ENCODE data around the gene UBE2U. TPM values are rescaled to one million over a fixed set of nuclear protein-coding genes. Genes with fewer than 3 reads are reported as not detected.
A peak's percentile ranks its signal among the peaks of the same experiment; 100 is the strongest.
"Not testable (repeated sequence)": the region's sequence is repeated elsewhere in the genome, so short reads cannot be mapped to it uniquely, and the experiment has no call there.

Gene UBE2U
- total and polyA plus RNA-seq, 2 experiments from 2014 or later = not detected

DNA sequence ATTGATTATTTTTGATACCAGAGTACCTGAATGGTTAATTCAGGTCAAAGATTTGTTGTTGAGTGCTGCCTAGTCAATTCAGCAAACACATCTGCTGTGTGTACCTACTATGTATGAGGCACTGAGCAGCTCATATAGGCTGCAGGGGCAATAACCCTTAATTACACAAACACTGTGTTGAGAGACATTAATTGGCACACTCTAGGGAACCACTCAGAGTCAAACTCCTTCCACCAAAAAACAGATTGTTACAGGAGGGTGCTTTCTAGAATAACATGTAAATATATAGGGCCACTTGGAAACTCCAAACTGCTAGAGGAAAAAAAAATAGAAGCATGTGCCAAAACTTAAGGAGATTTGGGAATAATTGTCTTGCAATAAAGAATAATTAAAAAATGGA, 31.3 kb downstream of the UBE2U start:
- no peak for TF ChIP-seq EZH2 (IDR thresholded peaks at IDR 0.05; ENCODE audit: insufficient read depth, poor library complexity, severe bottlenecking)
- TF ChIP-seq EZH2phosphoT487 (IDR thresholded peaks at IDR 0.05; ENCODE audit: insufficient read depth, low read depth) = no peak
- Histone ChIP-seq H3K4me2 (ENCODE audit: unreplicated experiment) (no peak overlapping the region), H3K27me3 (replicated peaks; ENCODE audit: insufficient read depth) (no peaks in the 10 kb centered on the region), H3K9me2 (ENCODE audit: insufficient read depth) (no peaks in the 10 kb centered on the region), H3K36me3 (ENCODE audit: low read depth) (no peaks in the 10 kb centered on the region), H3K4me1 (ENCODE audit: insufficient read depth) (no peaks in the 10 kb centered on the region), H3K27ac (no peak overlapping the region), H3K79me2 (ENCODE audit: insufficient read depth) (no peaks in the 10 kb centered on the region), H3F3A (ENCODE audit: insufficient read depth) (0 out of 2 replicates have a peak, but pooled peaks cover 5% of the 10 kb centered on the region), H2AFZ (no peak overlapping the region), H3K9ac (no peak overlapping the region), H4K20me1 (ENCODE audit: insufficient read depth) (no peaks in the 10 kb centered on the region), H3K4me3 (no peak overlapping the region), H3K9me3 (ENCODE audit: low read depth) (no peaks in the 10 kb centered on the region)
- in situ Hi-C loops (cut with MboI) = loop anchor here (10.0 to 25.0 kb wide), 2 partner anchors 320 to 622 kb away; no protein-coding TSS in a partner anchor
- no peak for DNase-seq

DNA sequence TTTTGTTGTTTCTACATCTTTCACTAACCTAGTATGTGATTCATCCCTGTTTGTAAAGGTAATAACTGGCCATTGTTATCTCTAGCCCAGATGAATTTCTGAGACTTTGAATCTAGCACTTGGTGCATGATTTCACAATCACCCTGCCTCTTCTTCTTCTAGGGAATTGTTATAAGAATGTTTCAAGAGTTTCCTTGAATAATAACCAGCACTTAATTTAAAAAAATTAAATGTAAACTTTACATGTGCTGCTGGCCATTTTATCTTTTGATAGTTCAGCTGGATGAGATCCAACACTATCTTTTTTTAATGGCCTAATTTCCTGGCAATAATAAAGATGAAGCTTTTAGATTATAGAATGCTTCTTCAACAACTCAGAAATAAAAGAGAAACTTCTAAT, 31.8 kb downstream of the UBE2U start:
- Histone ChIP-seq H4K20me1 (ENCODE audit: insufficient read depth) (no peaks in the 10 kb centered on the region), H3K36me3 (ENCODE audit: low read depth) (no peaks in the 10 kb centered on the region), H3K9ac (no peak overlapping the region), H2AFZ (no peak overlapping the region), H3K4me3 (no peak overlapping the region), H3K4me1 (ENCODE audit: insufficient read depth) (no peaks in the 10 kb centered on the region), H3K27ac (no peak overlapping the region), H3K9me3 (ENCODE audit: low read depth) (no peaks in the 10 kb centered on the region), H3K79me2 (ENCODE audit: insufficient read depth) (no peaks in the 10 kb centered on the region), H3K4me2 (ENCODE audit: unreplicated experiment) (no peak overlapping the region), H3F3A (ENCODE audit: insufficient read depth) (peaks cover 5% of the 10 kb centered on the region; the same call in 1 of the 2 replicates), H3K9me2 (ENCODE audit: insufficient read depth) (no peaks in the 10 kb centered on the region), H3K27me3 (replicated peaks; ENCODE audit: insufficient read depth) (no peaks in the 10 kb centered on the region)
- TF ChIP-seq EZH2phosphoT487 (IDR thresholded peaks at IDR 0.05; ENCODE audit: insufficient read depth, low read depth) (no peak), EZH2 (IDR thresholded peaks at IDR 0.05; ENCODE audit: insufficient read depth, poor library complexity, severe bottlenecking) (no peak)
- DNase-seq = peak; percentile 20
- in situ Hi-C loops (cut with MboI) = loop anchor here (10.0 to 25.0 kb wide), 2 partner anchors 320 to 623 kb away; no protein-coding TSS in a partner anchor

DNA sequence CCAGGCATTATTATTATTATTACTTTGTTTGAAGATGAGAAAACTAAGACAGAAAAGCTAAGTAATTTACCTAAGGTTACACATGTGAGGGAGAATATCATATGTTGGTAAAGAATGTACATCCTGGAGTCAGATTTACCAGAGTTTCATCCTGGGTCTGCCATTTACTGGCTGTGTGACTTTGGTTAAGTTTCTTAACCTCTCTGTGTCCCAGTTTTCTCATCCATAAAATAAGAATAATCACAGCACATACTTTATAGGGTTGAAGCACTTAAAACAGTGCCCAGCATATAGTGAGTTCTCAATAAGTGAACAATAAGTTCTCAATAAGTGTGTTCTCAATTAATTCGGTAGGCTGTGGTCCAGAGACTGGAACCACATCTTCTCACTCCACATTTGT, 32.5 kb downstream of the UBE2U start:
- WGBS, 2 experiments (ENCODE audit: low coverage in 1 of 2, low lambda C conversion rate in 2 of 2, missing lambda C conversion rate in 2 of 2) = 88 to 95% methylated on average over 1 of the region's 1 CpG
- Histone ChIP-seq H3K79me2 (ENCODE audit: insufficient read depth) (no peaks in the 10 kb centered on the region), H3K27ac (no peak overlapping the region), H3K36me3 (ENCODE audit: low read depth) (no peaks in the 10 kb centered on the region), H2AFZ (no peak overlapping the region), H3F3A (ENCODE audit: insufficient read depth) (peaks cover 5% of the 10 kb centered on the region; the same call in 1 of the 2 replicates), H3K4me3 (no peak overlapping the region), H3K9me3 (ENCODE audit: low read depth) (no peaks in the 10 kb centered on the region), H3K27me3 (replicated peaks; ENCODE audit: insufficient read depth) (no peaks in the 10 kb centered on the region), H3K9ac (no peak overlapping the region), H3K4me2 (ENCODE audit: unreplicated experiment) (no peak overlapping the region), H3K9me2 (ENCODE audit: insufficient read depth) (no peaks in the 10 kb centered on the region), H3K4me1 (ENCODE audit: insufficient read depth) (peaks cover 7% of the 10 kb centered on the region), H4K20me1 (ENCODE audit: insufficient read depth) (no peaks in the 10 kb centered on the region)
- in situ Hi-C loops (cut with MboI) = loop anchor here (10.0 to 25.0 kb wide), 2 partner anchors 321 to 624 kb away; no protein-coding TSS in a partner anchor
- TF ChIP-seq EZH2phosphoT487 (IDR thresholded peaks at IDR 0.05; ENCODE audit: insufficient read depth, low read depth) (no peak), EZH2 (IDR thresholded peaks at IDR 0.05; ENCODE audit: insufficient read depth, poor library complexity, severe bottlenecking) (no peak)
- DNase-seq = no peak

DNA sequence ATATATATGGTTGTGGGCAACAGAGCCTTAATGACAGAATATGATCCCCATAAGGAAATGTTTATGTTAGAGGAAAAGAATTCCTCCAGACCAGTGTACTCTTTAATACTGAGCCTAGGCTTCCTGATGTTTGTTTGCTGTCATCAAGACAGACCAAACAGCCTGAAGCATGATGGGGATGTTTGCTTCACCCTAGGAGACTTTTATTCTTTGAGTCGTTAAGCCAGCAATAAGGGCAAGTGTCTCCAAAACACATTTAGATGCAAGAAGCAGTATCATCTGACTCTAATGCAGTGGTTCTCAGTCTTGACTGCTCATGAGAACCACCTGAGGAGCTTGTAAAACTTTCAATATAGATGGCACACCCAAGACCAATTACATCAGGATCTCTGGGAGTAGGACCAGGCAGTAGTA, 33.1 kb downstream of the UBE2U start:
- H3K27ac ChIP-seq = no peak overlapping the region
- in situ Hi-C loops (cut with MboI) = loop anchor here (10.0 to 25.0 kb wide), 2 partner anchors 322 to 624 kb away; no protein-coding TSS in a partner anchor

DNA sequence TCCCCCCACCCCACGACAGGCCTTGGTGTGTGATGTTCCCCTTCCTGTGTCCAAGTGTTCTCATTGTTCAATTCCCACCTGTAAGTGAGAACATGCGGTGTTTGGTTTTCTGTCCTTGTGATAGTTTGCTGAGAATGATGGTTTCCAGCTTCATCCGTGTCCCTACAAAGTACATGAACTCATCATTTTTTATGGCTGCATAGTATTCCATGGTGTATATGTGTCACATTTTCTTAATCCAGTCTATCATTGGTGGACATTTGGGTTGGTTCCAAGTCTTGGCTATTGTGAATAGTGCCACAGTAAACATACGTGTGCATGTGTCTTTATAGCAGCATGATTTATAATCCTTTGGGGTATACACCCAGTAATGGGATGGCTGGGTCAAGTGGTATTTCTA, 36.1 kb downstream of the UBE2U start:
- not testable (repeated sequence) for H3K9ac ChIP-seq; H2AFZ ChIP-seq; H3K27ac ChIP-seq; H3F3A ChIP-seq (ENCODE audit: insufficient read depth); H3K4me2 ChIP-seq (ENCODE audit: unreplicated experiment); H3K4me3 ChIP-seq; H3K9me2 ChIP-seq (ENCODE audit: insufficient read depth); H3K27me3 ChIP-seq (replicated peaks; ENCODE audit: insufficient read depth); H3K79me2 ChIP-seq (ENCODE audit: insufficient read depth); H3K36me3 ChIP-seq (ENCODE audit: low read depth); DNase-seq; H4K20me1 ChIP-seq (ENCODE audit: insufficient read depth); H3K9me3 ChIP-seq (ENCODE audit: low read depth)
- in situ Hi-C loops (cut with MboI) = loop anchor here (10.0 to 25.0 kb wide), 2 partner anchors 325 to 627 kb away; no protein-coding TSS in a partner anchor
- H3K4me1 ChIP-seq (ENCODE audit: insufficient read depth) = peaks cover 19% of the 10 kb centered on the region
- 83 to 85% methylated on average over 4 of the region's 4 CpGs for WGBS, 2 experiments (ENCODE audit: low coverage in 1 of 2, low lambda C conversion rate in 2 of 2, missing lambda C conversion rate in 2 of 2)

More for the DNA sequence above, 33.1 kb downstream of the UBE2U start:
- Histone ChIP-seq H3K27me3 (replicated peaks; ENCODE audit: insufficient read depth) (no peaks in the 10 kb centered on the region), H3K4me2 (ENCODE audit: unreplicated experiment) (no peak overlapping the region), H4K20me1 (ENCODE audit: insufficient read depth) (no peaks in the 10 kb centered on the region), H3K4me1 (ENCODE audit: insufficient read depth) (peaks cover 9% of the 10 kb centered on the region), H3K9me3 (ENCODE audit: low read depth) (no peaks in the 10 kb centered on the region), H3K79me2 (ENCODE audit: insufficient read depth) (no peaks in the 10 kb centered on the region), H3F3A (ENCODE audit: insufficient read depth) (peaks cover 5% of the 10 kb centered on the region; the same call in 1 of the 2 replicates), H3K4me3 (no peak overlapping the region), H3K9me2 (ENCODE audit: insufficient read depth) (no peaks in the 10 kb centered on the region), H2AFZ (no peak overlapping the region), H3K36me3 (ENCODE audit: low read depth) (no peaks in the 10 kb centered on the region), H3K9ac (no peak overlapping the region)
- 20 to 34% methylated on average over 1 of the region's 1 CpG for WGBS, 2 experiments (ENCODE audit: low coverage in 1 of 2, low lambda C conversion rate in 2 of 2, missing lambda C conversion rate in 2 of 2)
- TF ChIP-seq EZH2phosphoT487 (IDR thresholded peaks at IDR 0.05; ENCODE audit: insufficient read depth, low read depth) = no peak
- no peak for TF ChIP-seq EZH2 (IDR thresholded peaks at IDR 0.05; ENCODE audit: insufficient read depth, poor library complexity, severe bottlenecking)
- no peak for DNase-seq

All from GM23248 (cell line).